Hippocampal formation (tissue), 2 donors: ENCODE measurements around the gene CHTF18.
"Not testable (repeated sequence)": the region's sequence is repeated elsewhere in the genome, so short reads cannot be mapped to it uniquely, and the experiment has no call there.

ENCODE experiments used
- DNase-seq, 2 donors: peaks; one replicate each; lab custom pipeline; 2025; lab: John Stamatoyannopoulos, UW

Gene CHTF18

DNA sequence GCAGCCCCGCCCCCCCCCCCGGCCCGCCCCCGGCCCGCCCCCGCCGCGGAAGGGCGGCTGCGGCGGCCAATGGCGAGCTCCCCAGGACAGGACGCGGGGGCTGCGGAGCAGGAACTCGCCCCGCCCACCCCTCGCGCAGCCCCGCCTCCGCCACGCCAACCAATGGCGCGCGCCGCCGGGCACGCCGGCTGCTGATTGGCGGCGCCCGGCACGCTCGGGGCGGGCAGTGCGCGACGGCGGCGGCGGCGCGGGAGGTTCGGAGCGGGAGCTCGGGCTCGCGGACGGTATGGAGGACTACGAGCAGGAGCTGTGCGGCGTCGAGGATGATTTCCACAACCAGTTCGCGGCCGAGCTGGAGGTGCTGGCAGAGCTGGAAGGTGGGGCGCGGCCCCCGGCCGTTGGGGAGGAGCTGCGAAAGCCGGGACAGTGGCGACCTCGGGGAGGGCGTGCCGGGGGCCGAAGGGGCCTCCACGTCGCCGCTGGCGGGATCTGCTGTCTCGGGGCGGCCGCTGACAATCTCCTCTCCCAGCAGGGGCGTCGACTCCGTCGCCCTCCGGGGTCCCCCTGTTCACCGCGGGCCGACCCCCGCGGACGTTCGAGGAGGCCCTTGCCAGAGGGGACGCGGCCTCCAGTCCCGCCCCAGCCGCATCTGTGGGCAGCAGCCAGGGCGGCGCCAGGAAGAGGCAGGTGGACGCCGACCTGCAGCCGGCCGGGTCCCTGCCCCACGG lies at the start of gene CHTF18:
CHTF18 (plus strand) TSS at position 222 of the 728 bp plus-strand sequence; CDS start at position 287, 65 bp downstream.
- DNase-seq, result peak; percentile 85 to 88

DNA sequence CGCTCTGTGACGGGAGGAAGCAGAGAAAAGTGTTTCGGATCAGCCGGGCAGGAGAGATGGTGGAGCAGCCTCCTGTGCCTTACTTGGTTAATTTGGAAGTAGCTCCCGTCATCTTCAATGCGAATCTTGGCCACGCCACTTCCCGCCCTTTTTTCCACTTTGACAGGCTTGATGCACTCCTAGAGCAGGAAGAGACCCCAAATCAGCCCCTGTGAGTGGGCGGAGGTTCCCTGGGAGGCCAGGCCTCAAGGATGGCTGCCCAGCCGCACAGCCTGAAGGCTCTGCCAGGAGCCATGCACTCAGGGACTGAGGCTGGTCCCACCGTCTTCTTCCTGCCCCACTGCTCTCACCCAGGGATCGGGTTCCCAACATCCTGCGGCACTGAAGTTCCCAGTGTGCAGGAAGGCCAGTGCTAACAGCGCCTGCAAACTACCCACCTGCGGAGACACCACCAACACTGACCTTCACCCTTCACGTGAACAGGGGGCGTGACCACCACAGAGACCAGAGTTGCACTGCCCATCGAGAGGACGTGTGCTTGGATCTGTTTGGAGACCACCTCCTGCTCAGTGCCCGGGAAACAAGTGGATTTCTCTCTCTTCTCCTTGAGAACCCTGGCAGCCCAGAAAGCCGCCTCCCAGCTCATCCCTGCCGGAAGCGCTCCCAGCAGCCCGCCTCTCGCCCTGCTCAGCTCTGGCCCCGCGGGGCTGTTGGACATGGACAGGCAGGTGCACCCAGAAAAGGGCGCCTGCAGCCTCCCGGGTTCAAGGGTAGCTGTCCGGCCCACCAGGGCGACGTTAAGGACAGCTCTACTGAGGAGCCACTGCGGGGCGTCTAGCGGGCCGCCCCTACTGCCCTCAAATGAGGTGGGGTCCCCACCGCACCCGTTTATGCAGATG lies 48.6 kb upstream of the CHTF18 start:
- DNase-seq, result no peak

DNA sequence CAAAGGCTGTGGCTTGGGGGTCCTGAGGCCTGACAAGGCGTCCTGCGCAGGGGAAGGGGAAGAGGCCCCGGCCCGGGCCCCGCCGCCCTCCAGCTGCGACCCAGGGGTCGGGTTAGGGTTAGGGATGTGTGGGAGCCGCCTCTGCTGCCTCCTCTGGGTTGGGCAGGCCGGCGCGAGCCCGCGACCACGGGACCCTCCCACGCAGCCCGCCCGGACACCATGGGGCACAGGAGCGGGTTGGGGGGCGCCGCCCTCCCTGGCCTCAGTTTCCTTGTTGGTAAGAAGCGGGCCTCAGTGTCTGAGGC lies 48.0 kb upstream of the CHTF18 start:
- DNase-seq, result no peak

DNA sequence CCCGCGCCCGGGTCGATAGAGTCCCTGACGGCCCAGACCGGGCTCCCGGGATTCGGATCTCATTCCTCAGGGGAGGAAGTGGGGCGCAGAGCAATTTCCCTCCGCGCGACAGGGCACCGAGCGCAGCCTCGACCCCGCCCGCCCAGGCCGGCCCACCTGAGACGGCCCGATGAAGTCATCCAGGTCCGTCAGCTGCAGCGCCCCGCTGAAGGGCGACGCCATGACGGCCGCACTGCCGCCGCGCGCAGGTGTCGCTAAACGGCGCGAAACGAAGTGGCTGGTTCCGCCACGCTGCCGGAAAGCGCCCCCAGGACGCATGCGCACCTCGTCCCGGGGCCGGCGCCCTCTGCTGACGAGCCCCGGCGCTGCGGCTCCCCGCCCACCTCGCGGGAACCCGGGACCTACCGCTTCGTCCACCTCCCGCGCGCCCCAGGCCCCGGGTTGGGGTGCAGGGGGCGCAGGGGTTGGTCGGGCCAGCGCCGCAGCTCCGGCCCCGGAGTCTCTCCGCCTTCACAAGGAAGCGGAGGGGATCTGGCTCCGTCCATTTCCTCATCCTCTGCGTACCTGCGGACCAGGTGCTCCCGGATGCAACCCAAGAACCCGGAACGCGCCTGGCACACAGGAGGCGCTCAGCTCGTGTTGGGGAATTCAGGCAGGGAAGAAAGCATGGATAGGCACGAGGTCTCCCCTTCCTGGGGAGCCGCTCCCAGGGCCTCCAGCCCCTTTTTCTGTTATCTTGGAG lies 47.5 kb upstream of the CHTF18 start, which contains the start of gene CIAO3:
CIAO3 (minus strand) TSS at position 234 of the 742 bp plus-strand sequence; CDS start at position 222, 12 bp downstream.
- DNase-seq, result peak; percentile 54 to 73

DNA sequence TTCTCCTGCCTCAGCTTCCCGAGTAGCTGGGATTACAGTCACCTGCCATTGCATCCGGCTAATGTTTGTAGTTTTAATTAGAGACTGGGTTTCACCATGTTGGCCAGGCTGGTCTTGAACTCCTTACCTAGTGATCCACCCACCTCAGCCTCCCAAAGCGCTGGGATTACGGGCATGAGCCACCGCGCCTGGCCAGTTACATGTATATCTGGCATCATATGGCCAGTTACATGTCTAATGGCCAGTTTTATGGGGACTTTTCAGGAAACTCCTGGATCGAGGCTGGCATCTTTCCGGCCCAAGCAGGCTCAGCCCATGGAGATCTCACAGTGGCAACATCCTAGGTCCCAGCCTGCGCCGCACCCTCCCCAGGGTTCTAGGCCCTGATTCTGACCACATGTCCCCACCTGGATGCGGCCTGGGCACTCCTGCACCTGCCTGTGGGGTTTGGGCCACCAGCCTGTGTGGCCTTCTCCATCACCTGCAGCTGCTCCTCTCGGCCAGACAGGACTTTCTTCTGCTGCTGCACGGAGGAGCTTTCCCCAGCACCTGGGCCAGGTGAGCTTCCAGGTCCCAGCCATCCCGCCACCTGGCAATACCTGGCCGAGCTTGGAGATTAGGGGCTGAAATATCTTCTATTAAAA lies 46.3 kb upstream of the CHTF18 start:
- no peak for DNase-seq

DNA sequence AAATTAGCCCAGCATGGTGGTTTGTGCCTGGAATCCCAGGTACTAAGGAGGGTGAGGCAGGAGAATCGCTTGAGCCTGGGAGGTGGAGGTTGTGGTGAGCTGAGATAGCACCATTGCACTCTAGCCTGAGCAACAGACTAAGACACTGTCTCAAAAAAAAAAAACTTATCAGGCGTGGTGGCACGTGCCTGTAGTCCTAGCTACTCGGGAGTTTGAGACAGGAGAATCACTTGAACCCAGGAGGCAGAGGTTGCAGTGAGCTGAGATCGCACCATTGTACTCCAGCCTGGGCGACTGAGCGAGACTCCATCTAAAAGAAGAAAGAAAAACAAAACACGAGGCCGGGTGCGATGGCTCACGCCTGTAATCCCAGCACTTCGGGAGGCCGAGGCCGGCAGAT lies 45.5 kb upstream of the CHTF18 start:
- not testable (repeated sequence) for DNase-seq

DNA sequence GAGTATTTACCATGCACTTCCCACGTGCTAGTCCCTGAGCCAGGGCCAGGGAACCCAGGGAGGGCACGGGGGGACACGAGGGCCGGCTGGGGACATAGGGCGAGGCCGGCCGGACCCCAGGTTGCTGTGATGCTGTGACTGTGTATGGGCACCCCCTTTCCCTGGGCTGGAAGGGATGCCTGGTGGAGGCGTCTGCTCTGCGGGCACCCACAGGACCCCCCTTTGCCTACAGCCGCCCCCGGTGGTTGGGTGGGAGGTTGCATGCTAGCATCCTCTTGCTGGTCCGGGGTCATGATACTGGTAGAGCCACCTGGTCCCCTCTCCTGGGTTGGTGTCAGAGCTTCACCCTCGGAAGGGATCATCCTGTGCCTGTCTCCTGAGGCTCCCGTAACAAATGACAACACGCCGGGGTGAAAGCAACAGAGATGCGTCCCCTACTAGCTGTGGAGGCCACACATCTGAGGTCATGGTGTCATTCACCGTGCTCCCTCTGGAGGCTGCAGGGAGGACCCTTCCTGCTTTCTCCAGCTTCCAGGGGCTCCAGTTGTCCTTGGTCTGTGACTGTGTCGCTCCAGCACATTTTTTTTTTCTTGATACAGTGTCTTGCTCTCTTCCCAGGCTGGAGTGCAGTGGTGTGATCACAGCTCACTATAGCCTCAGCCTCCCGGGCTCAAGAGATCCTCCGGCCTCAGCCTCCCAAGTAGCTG lies 44.5 kb upstream of the CHTF18 start:
- no peak for DNase-seq

DNA sequence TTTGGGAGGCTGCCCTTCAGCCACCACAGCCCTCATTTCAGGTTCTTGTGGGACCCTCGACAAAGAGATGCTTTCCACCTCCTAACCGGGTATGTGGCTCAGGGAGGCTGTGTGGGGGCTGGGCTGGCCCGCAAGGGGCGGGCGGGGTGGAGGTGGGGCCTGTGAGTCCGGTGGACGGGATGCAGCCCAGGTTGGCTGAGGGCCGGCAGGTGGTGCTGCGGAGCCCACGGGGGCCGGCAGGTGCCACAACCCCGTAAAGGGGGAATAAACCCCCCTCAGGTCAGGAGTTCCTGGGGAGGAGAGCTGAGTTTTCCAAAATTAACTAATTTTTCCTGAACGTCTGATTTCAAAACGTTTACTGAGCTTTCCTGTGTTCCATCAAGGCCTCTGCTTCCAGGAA lies 42.7 kb upstream of the CHTF18 start:
- no peak for DNase-seq

DNA sequence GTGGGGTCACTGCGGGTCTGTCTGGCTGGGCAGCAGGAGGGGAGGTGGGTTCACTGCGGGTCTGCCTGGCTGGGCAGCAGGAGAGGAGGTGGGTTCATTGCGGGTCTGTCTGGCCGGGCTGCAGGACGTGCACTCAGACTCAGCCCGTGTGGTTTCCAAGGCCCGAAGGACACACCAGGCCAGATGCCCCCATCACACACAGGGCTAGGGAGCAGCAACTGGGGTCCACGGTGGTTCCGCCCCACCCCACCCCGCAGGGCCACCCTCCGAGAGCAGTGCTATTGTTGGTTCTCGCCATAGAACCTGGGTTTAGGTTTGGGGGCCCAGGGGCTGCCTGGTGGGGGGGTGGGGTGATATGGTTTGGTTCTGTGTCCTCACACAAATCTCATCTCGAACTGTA lies 41.8 kb upstream of the CHTF18 start:
- no peak for DNase-seq

DNA sequence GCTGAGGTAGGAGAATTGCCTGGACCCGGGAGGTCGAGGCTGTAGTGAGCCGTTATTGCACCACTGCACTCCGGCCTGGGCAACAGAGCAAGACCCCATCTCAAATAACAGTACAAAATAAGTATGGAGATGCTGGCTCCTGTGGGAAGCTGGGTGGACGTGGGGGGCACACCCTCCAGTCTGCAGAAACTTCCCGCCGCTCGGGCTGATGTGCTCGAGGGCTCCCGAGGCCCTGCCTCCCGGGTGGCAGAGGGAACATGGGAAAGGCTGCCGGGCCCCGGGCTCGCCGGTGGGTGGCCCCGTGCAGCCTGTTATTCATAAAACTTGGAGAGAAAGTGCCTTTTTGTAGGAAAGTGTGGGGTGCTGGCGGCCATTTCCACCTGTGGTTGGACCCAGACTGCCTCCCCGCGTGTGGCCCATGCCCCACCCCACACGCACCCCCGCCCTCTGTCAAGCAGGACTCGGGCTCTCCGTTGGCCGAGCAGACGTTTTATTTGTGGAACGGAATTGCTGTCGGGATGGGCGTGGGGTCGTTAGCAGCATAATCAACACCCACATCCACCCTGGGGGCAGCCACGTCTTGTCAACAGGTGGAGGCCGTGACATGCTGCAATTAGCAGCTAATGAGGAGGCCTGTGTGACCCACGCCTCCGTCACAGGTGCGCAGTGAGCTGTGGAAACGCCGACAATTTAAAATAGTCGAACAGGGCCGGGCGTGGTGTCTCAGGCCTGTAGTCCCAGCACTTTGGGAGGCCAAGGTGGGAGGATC lies 40.3 kb upstream of the CHTF18 start:
- no peak for DNase-seq

DNA sequence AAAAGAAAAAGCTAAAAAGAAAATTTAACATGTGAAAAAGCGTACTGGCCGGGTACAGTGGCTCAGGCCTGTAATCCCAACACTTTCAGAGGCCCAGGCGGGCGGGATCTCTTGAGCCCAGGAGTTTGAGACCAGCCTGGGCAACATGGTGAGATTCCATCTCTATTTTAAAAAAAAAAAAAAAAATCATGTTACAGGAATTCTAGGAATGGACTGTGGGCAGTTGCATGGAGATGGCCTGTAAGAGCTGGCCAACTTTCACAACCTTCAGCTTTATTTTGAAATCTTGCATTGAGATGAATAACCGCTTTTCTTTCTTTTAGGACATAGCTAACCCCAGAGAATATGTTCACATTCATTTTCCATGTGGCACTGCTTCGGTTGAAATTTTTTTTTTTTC lies 39.4 kb upstream of the CHTF18 start:
- no peak for DNase-seq

DNA sequence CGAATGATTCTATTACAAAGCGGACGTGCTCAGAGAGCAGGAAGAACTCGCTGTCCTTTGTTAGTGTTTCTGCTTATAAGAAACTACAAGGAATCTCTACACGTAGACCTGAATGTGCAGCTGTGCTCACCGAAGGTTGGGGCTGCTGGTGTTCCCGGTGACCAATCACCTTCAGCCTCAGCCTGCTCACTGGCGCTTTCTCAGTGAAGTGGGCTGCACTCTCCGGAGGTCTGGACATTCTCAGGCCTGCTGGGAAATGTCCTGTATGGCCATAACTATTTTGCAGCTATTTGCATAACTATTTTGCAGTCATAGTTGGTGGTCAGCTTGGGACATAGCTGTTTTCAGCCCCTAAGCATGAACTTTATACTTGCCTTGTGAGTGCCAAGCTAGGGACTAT lies 37.9 kb upstream of the CHTF18 start:
- no peak for DNase-seq

DNA sequence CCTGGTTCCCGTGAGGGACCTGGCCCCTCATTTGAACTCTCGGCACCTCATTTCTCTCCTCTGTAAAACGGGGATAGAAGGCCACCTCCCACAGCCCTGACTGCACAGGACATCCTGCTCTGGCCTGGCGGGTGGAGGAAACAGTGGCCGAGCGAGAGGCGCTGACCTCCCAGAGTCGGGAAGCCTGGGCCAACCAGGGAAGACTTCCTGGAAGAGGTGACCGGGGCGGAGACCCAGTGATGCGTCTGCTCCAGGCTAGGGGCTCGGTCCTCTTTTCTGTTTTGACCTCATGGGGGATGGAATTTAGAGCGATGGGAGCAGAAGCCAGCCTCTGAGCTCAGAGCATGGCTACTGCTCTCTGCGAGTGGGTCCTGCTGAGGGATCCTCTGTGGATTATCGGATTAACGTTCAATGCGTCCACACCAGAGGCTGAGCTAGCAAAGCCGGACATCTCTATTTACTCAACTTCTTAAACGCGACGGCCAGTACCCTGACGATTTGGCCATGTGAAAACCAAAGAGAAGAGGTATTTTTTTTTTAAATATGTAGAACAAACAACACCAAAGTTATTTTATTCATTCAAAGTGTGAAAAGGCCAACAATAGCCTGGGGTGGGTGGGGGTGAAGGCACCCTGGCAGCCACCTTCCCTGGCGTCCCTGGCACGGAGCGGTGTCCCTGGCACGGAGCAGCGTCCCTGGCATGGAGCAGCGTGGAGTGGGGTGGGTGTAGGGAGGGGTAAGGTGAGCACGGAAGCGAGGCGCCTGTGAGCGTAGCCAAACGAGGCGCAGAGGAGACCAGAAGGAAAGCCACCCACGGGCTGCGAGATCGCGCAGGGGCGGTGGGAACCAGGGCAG lies 37.0 kb upstream of the CHTF18 start:
- peak in 1 of 2 donors; percentile 52 for DNase-seq

DNA sequence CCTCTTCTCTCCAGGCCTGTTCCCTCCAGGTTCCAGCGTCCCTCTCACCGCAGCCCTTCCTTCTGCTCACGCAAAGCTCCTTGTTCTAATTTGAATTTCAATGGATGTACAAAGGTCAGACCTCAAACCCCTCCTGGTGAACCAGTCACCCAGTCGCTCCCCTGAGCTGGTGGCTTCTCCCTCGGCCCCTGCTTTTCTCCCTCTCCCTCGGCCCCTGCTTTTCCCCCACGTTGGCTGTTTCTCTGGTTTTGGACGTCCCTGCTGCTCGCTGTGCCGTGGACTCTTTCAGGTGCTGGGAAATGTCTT lies 36.5 kb upstream of the CHTF18 start:
- DNase-seq, result no peak

DNA sequence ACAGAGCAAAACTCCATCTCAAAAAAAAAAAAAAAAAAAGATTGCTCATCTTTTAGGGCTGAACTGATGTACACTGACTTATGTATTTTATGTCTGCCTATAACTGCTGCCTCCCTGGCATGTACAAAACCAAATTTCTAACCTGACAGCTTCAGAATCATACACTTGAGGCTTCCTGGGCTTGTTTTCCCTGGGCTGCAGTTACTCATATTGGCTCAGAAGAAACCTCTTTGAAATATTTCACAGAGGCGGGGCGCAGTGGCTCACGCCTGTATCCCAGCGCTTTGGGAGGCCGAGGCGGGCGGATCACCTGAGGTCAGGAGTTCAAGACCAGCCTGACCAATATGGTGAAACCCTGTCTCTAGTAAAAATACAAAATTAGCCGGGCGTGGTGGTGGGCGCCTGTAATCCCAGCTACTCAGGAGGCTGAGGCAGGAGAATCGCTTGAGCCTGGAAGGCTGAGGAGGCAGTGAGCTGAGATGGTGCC lies 34.3 kb upstream of the CHTF18 start:
- not testable (repeated sequence) for DNase-seq

DNA sequence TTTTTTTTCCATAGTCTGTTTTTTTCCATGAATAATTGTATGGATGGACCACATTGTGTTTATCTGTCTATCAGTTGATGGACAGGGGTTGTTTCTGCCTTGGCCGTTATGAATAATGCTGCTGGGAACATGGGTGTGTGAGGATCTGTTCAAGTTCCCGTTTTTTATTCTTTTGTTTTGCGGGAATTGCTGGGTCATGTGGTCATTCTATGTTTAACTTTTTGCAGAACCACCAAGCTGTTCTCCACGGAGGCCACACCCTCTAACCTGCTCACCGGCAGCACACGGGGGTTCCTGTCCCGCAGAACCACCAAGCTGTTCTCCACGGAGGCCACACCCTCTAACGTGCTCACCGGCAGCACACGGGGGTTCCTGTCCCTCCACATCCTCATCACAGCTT lies 33.8 kb upstream of the CHTF18 start:
- DNase-seq, result no peak

DNA sequence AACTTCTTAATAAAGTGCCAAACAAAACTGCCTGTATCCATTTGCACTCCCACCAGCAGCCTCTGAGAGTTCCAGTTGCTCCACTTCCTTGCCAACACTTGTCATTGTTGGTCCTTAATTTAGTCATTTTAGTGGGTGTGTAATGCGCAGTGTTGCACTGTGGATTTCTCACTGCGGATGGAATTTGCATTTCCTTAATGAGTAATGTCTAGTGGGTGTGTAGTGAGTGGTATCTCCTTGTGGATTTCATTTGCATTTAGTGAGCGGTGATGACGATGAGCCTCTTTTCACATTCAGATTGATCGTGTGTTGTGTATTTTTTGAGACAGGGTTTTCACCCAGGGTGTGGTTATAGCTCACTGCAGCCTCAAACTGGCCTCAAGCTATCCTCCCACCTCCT lies 32.0 kb upstream of the CHTF18 start:
- DNase-seq, result no peak

DNA sequence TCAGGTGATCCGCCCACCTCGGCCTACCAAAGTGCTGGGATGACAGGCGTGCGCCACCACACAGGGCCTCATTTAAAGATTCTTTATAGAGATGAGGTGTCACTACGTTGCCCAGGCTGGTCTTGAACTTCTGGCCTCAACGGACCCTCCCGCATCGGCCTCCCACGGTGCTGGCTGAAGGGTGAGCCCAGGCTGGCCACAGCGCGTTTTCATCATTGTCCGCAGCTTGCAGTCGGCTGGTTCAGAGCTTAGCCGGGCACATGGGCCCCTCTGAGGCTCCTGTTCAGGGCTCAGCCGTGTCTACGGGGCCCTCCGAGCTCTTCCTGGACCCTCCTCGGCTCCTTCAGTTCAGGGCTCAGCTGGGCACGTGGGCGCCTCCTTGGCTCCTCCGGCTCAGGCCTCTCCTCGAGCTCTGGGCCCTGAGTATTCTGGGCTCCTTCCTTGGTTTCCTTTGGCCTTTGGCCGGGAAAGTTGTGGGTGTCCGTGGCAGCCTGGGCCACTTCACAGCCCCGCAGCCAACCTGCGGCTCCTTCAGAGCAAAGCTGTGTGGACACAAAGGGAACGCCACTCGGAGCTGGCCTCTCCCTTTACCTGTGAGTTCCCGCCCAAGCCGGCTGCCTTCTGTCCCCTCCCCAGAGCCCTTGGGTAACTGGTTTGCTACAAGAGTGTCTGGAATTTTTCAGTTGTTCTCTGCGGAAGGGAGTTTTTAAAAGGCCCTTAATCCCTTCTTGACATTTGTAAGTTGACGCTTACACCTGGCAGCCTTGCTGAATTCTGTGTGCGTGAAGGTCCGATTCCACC lies 29.1 kb upstream of the CHTF18 start:
- no peak for DNase-seq

DNA sequence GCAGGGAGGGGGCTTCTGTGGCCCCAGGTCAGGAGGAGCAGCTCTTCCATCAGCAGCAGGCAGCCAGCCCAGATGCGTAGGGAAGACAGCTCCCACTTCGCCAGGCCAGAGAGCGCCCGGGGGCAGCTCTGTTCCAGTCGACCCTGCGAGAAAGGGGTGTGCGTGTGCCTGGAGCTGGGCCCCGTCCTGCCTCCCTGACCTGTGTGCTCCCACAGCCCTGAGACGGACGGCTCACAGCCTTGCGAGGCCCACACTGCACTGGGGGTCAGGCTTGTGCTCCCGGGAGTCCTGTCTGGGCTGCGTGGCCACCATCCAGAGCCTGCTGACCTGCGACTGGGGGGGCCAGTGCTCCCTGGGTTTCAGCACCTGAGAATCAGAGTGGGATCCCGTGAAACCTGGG lies 28.4 kb upstream of the CHTF18 start:
- DNase-seq, result no peak
